Muscle of back (tissue), 11 donors: ENCODE measurements around the gene VWA5B2. TPM values are rescaled to one million over a fixed set of nuclear protein-coding genes. Genes with fewer than 3 reads are reported as not detected.
"Not testable (repeated sequence)": the region's sequence is repeated elsewhere in the genome, so short reads cannot be mapped to it uniquely, and the experiment has no call there.

Experiments
- DNase-seq, 3 donors: peaks; one replicate each; pipeline versions ENCODE4 v3.0.0 to v3.0.0-alpha.2; 2013
- polyA plus RNA-seq, 10 donors: library from polyadenylated mRNA; unstranded; fragments of 120-200 nt; gene quantifications; one replicate each; pipeline ENCODE4 v1.2.1, GENCODE V29; 2013; ENCODE audit not compliant: insufficient read length in 10 of 10

Gene VWA5B2
- polyA plus RNA-seq, 10 donors: 0.24 to 0.84 (median 0.48) TPM; not detected in 1

GRCh38 chr3:184241447-184242296 lies 12.3 kb downstream of the VWA5B2 start:
- peak in 1 of 3 donors; percentile 43 for DNase-seq

GRCh38 chr3:184242297-184242685 lies 12.9 kb downstream of the VWA5B2 start:
- DNase-seq: no peak

- peak; percentile 85 to 95 (median 92) for DNase-seq
Observed at GRCh38 chr3:184248454-184249411, 19.3 kb downstream of the VWA5B2 start, which contains the start of gene ALG3. Gene ALG3 (minus strand): TSS chr3:184248962. CDS start chr3:184248940, 22 bp downstream.

- peak; percentile 95 to 97 (median 97) for DNase-seq
Observed at GRCh38 chr3:184249412-184250166, 20.2 kb downstream of the VWA5B2 start, which contains the start of gene EEF1AKMT4. Gene EEF1AKMT4 (plus strand): TSS chr3:184249672. CDS start chr3:184249695, 23 bp downstream.

DNA sequence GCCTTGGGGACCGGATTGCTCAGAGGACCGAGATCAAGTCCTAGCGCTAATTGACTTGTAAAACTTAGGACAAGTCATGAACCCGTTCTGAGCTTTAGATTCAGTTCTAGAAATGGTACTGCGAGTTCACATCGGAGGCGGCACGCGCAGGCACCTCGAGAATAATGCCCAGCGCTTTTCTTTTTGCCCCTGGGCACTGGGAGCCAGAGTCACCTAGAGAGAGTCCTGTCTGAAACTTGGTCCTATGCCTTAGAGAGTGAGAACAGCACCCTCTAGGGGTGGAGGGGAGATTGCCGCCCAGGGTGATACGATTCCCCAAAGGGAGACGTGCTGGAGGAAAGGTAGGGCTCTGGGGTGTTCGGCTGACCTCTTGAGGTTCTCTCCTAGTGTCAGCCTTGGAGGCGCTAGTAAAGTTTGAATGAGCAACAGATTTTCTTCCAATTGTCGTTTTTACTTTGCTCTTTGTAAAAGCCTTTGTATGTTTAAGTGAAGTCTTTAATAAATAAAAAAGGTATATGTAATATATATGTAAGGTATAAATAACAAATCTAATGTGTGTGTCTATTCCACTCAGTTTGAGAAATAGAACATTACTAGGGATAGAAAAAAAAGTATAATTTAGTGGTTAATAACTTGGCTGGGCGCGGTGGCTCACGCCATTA lies 20.9 kb downstream of the VWA5B2 start:
- peak; percentile 70 to 80 (median 75) for DNase-seq

- no peak for DNase-seq
Observed at GRCh38 chr3:184255291-184256039, 26.1 kb downstream of the VWA5B2 start.

GRCh38 chr3:184257083-184257915 lies 27.9 kb downstream of the VWA5B2 start:
- DNase-seq: no peak

DNA sequence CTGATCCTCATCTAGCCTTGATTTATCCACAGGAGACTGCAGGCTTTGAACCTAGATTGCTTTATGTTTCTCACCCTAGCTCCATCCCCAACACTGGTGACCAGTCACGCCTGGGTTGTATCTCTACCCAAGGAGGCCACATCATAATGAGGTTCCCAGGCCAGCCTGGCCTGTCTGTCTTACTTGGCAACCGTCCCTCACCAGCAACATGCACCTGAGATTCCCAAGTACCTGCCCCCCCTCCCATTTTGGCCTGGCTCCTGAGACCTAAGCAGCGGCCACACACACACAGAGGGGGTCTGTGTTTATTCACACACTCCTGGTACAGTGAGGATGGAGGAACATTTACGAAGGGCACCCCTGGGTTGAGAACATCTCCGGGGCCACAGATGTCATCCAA lies 29.5 kb downstream of the VWA5B2 start:
- DNase-seq: no peak

DNA sequence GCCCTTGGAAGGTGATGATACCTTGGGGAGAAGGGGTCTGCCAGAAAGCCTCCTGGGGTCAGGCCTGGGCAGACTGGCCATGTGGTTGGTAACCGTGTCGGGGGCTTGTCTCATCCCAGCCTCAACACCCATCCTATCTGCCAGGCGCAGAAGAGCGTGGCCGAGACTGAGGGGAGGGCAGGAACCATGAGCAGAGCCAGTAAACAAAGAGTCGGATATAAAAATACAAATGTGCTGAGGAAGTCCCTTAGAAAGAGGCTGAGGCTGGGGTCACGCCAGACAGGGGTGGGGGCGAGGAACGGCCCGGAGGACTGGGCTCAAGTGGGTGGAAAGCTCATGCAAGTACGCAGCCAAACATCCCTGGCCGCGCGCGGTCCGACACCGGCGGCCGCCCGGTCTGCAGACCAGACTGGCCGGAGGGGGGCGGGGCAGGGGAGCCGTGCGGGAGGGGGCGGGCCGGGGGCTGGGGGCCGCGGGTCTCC lies 30.1 kb downstream of the VWA5B2 start:
- DNase-seq: no peak

DNA sequence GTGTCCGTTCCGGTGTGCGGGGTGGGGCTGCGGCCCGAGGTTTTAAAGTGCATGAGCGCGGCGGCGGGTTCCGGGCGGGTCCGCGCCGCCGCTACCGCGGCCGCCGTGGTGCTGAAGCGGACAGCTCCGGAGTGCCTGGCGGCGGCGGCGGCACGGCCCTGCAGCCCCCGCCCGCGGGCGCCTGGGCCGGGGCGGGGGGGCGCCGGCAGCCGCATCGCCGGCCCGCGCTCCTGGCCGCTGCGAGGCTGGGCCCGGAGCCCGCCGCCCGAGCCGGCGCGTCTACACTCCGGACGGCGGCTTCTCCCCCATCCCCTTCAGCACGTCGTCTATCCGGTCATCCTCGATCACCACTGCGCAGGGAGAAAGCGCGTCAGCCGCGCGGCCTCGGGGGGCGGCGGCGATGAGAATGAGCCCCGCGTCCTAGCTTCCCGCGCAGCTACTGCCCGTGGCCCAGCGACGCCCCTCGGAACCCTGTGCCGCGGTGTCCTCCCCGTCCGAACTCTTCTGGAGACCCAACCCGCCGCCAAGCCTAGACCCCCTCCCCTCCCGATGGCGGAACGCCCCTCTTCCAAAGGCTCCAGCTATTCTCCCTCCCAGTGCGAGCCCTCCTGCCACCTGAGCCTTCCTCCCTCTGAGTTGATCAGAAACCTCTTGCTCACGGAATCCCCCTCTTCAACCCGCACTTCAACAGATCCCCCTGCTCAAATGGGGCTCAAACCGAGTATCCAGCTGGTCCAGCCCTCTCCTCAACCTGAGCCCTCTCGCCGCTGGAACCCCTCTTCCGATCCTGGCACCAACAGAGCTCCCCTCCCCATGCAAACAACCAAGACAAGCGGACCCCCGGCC lies 30.7 kb downstream of the VWA5B2 start:
- DNase-seq: peak in 2 of 3 donors; percentile 42 to 62

- no peak for DNase-seq
Observed at GRCh38 chr3:184260724-184261269, 31.4 kb downstream of the VWA5B2 start.

- DNase-seq: no peak
Observed at GRCh38 chr3:184261270-184261853, 32.0 kb downstream of the VWA5B2 start, which contains the start of gene CAMK2N2. Gene CAMK2N2 (minus strand): TSS chr3:184261553. CDS start chr3:184261285, 268 bp downstream.

DNA sequence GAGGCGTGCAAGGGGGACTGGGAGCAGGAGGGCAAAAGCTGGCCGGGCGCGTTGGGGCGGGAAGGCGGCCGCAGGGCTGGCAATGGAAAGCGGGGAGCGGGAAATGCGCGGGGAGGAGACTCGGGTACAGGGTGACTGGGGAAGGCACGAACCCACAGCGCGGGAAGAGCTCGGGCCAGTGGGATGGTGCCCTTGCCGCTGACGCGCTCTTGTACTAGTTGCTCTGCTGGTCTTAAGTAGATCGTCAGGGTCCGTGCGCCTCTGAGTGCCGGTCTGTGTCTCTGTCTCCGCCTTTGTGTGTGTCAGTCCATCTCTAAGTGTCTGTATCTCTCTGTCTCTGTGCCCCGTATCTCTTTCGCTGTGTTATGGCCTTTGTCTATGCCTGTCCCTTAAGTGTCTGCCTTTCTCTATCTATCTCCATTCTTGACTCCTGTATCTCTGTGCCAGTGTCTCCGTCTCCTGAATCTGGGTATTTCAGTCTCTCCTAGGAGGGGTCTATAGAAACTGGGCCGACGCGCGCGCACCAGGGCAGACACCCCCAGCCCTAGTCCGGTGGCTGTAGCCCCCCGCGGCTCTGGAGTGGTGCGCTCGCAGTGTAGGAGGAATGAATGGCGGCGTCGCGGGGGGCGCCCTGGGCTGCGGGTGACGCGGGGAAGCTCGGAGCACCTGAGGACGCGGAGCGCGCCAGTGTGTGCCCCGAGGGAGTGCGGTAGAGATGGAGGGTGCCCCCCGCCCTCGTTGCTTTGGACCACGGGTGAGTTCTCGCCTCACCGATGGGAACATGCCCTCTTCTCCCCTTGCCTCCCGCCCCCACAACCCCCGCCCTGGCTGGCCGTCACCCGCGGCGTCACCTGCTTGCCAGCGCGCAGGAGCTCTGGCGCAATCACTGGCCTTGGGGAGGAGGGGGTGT lies 32.7 kb downstream of the VWA5B2 start:
- DNase-seq: no peak

DNA sequence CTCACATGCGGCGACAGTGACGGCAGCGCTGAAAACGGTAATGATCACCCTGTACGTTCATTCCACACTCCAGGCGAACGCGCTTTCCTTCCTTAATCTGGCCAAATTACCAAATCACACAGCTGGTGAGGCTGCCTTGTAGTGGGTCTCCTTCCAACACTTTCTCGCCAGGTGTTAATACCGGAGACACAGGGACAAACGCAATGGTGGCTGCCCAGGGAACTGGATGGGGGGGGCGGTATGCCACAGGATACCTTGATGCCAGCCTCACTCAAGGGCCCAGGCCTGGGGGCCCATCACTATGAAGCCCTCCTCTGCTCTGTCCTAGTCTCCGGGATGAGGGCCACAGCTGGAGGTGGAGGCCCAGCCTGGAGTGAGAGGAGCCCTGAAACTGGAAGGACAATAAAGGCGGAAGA lies 33.4 kb downstream of the VWA5B2 start:
- DNase-seq: no peak

DNA sequence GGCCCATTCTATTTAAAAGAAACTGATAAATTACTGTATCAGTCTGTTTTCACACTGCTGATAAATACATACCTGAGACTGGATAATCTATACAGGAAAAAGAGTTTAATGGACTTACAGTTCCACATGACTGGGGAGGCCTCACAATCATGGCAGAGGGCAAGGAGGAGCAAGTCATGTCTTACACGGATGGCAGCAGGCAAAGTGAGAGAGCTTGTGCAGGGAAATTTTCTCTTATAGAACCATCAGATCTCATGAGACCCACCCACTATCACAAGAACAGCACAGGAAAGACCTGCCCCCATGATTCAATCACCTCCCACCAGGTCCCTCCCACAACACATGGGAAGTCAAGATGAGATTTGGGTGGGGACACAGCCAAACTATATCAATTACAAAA lies 37.9 kb downstream of the VWA5B2 start:
- DNase-seq: not testable (repeated sequence)

DNA sequence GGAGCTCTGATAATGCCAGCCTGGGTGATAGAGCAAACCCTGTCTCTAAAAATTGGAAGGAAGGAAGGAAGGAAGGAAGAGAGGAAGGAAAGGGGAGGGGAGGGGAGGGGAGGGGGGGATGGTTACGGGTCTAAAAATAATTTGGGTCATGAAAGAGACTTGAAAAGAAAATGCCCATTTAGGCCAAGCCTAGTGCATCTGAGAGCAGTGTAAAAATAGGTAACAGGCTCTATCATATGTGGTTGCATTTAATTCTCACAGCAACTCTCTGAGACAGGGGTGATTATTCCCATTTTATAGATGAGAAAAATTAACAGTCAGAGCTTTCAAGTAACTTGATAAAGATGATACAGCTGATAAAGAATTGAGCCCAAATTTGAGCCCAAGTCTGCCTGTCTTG lies 42.9 kb downstream of the VWA5B2 start:
- no peak for DNase-seq
